Activated B cell treated with CpG ODN at 0.5 μM for 24 hours (primary cell): ENCODE results near the gene ITIH4. TPM values are rescaled to one million over a fixed set of nuclear protein-coding genes. Genes with fewer than 3 reads are reported as not detected.

Source experiments
- ATAC-seq: fragments of 200-7000 bp; cut with Tn5 transposase; one replicate; pipeline ENCODE4 v1.10.0; 2021; ENCODE audit warnings: low read depth, mild to moderate bottlenecking, moderate library complexity
- CTCF ChIA-PET: fragments of 350-600 bp; sonication (Branson Sonifier 250); formaldehyde crosslinking; loops from one replicate; lab custom pipeline; 2021; ENCODE audit warnings: antibody characterized with exemption; lab: Charles Lee
- POLR2A ChIA-PET: fragments of 350-600 bp; sonication (Branson Sonifier 250); formaldehyde crosslinking; loops from one replicate; lab custom pipeline; 2021; ENCODE audit warnings: antibody characterized with exemption; lab: Charles Lee
- DNase-seq: peaks from one replicate; pipeline ENCODE4 v3.0.0; 2022
- H3K27ac Mint-ChIP-seq: one replicate; pipeline ENCODE4 v1.8.0; 2020; ENCODE audit warnings: mixed read lengths
- H3K27me3 Mint-ChIP-seq: one replicate; pipeline ENCODE4 v1.8.0; 2021; ENCODE audit warnings: mixed read lengths
- H3K36me3 Mint-ChIP-seq: one replicate; pipeline ENCODE4 v1.8.0; 2021; ENCODE audit warnings: low read depth, mixed read lengths
- H3K4me1 Mint-ChIP-seq: one replicate; pipeline ENCODE4 v1.8.0; 2021; ENCODE audit warnings: mixed read lengths
- H3K4me3 Mint-ChIP-seq: one replicate; pipeline ENCODE4 v1.8.0; 2020; ENCODE audit warnings: mild to moderate bottlenecking, mixed read lengths
- H3K9me3 Mint-ChIP-seq: one replicate; pipeline ENCODE4 v1.8.0; 2020; ENCODE audit warnings: mixed read lengths
- intact Hi-C: fragments of 100-400 bp; cut with micrococcal nuclease; formaldehyde crosslinking; loops from one replicate; pipeline ENCODE4 v1.15.1; 2024
- total RNA-seq: library from RNA; stranded (reverse); gene quantifications from 2 replicates; pipeline ENCODE4 v1.2.3, GENCODE V29; 2022
- TF ChIP-seq, protein P1 (sequence below): fragments of 200-600 bp; IDR thresholded peaks from one replicate; pipeline ENCODE4 v1.8.0; 2022; ENCODE audit warnings: antibody characterized with exemption, mild to moderate bottlenecking

ITIH4 gene
- total RNA-seq, 1 donor from 2014 or later: 15.7 TPM

DNA sequence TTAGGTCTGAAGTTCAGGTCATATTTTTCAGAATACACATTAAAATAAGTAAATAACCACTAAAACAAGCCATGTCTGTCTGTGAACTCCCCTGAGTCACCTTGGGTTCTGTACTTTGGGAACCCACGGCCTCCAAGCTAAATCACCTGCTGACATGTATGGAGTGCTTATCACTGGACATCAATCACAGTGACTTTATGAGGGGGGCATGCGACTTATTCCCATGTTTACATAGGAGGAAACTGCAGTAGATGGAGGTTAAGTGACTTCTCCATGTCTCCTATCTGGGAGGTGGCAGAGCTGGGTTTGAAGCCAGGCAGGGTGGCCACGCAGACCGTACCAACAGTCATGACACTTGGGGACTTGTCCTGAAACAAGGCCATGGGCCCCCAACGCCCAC is 8.1 kb downstream of the ITIH4 start:
- POLR2A ChIA-PET: no interaction called here

DNA sequence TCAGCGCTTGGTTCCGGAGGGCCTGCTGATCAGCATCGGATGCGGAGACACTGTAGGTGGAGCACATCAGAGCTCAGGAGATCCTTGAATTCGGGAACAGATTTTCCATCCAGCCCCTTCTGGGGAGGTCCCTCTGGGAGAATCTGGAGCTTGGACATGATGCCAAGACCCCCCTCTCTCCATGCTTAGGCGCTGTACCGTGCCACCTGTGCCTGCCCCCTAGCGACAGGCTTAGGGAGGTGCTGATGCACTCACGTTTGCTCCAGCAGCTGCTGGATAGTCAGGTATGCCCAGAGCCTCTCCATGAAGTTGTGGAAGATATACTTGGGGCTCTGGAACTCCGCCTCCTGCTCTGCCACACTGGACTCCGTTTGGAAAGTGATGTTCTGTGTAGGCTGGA is 9.7 kb downstream of the ITIH4 start:
- TF ChIP-seq, protein P1, sequence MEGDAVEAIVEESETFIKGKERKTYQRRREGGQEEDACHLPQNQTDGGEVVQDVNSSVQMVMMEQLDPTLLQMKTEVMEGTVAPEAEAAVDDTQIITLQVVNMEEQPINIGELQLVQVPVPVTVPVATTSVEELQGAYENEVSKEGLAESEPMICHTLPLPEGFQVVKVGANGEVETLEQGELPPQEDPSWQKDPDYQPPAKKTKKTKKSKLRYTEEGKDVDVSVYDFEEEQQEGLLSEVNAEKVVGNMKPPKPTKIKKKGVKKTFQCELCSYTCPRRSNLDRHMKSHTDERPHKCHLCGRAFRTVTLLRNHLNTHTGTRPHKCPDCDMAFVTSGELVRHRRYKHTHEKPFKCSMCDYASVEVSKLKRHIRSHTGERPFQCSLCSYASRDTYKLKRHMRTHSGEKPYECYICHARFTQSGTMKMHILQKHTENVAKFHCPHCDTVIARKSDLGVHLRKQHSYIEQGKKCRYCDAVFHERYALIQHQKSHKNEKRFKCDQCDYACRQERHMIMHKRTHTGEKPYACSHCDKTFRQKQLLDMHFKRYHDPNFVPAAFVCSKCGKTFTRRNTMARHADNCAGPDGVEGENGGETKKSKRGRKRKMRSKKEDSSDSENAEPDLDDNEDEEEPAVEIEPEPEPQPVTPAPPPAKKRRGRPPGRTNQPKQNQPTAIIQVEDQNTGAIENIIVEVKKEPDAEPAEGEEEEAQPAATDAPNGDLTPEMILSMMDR: no peak
- Mint-ChIP-seq H3K9me3 (no peaks in the 10 kb centered on the region), H3K4me3 (no peak overlapping the region), H3K4me1 (no peaks in the 10 kb centered on the region), H3K27me3 (no peaks in the 10 kb centered on the region), H3K27ac (no peak overlapping the region), H3K36me3 (no peaks in the 10 kb centered on the region)
- ChIA-PET CTCF (interaction anchor here (1.2 to 1.3 kb wide), 2 partner anchors 79 to 110 kb away, joined by 4 to 6 read pairs; no protein-coding TSS in a partner anchor), POLR2A (interaction anchor here (0.6 kb wide), 1 partner anchor 114 kb away, joined by 4 read pairs; no protein-coding TSS in a partner anchor)
- ATAC-seq (no peak), DNase-seq (no peak)
- intact Hi-C loops: loop anchor here (1.0 kb wide), 1 partner anchor 78 kb away; no protein-coding TSS in a partner anchor

More for the DNA sequence above, 8.1 kb downstream of the ITIH4 start:
- ATAC-seq (no peak), DNase-seq (no peak)
- Mint-ChIP-seq H3K27me3 (no peaks in the 10 kb centered on the region), H3K4me3 (no peak overlapping the region), H3K27ac (no peak overlapping the region), H3K36me3 (no peaks in the 10 kb centered on the region), H3K9me3 (no peaks in the 10 kb centered on the region), H3K4me1 (no peaks in the 10 kb centered on the region)
- TF ChIP-seq, protein P1: no peak
- intact Hi-C loops: no loop called here
- CTCF ChIA-PET: no interaction called here

DNA sequence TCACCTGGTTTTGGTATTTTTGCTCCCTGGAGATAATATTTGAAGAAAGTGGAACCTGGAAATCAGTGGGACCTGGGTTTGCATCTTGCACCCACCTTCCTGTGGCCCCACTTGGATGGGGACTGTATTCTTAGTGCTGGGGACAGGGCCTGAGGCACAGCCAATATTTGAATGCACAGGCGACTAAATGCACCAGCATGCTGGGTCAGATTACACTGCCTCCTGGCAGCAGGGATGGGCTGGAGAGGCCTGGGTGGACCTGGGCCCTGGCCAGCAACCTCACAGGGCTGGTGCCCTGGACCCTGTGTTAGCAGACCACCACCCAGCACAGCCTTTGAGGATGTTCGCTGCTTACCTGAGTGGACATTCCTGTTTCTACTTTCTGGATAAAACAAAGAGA is 10.5 kb downstream of the ITIH4 start:
- ATAC-seq: no peak
- H3K27ac Mint-ChIP-seq: no peak overlapping the region
- H3K4me1 Mint-ChIP-seq: no peaks in the 10 kb centered on the region
- no peaks in the 10 kb centered on the region for H3K27me3 Mint-ChIP-seq
- ChIA-PET POLR2A (no interaction called here), CTCF (no interaction called here)
- no peaks in the 10 kb centered on the region for H3K9me3 Mint-ChIP-seq
- H3K36me3 Mint-ChIP-seq: no peaks in the 10 kb centered on the region
- no peak for DNase-seq
- TF ChIP-seq, protein P1: no peak
- intact Hi-C loops: loop anchor here (5.0 kb wide), 1 partner anchor 48 kb away; the partner anchor contains the start of gene NEK4
- H3K4me3 Mint-ChIP-seq: no peak overlapping the region

DNA sequence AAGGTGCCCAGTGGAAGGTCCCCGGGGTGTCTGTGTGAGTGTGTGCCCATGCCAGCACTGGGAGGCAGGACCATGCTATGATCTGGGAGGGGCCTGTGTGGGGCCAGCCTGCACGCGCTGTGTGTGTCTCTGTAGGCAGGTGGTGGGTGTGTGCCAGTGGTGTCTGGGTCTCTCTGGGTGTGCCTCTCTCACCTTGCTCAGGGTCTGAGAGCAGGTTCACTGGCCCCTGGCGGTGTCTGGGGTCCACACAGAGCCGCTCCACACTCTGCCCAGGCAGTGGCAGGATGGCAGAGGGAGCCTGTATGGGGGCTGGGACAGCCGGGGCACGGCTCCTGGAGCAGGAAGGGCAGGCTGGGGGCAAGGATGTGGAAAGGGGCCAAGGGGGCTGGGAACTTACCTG is 12.6 kb downstream of the ITIH4 start:
- TF ChIP-seq, protein P1: no peak
- DNase-seq (no peak), ATAC-seq (no peak)
- no peaks in the 10 kb centered on the region for H3K36me3 Mint-ChIP-seq
- ChIA-PET POLR2A (no interaction called here), CTCF (no interaction called here)
- no peaks in the 10 kb centered on the region for H3K9me3 Mint-ChIP-seq
- H3K4me3 Mint-ChIP-seq: no peak overlapping the region
- intact Hi-C loops: loop anchor here (5.0 kb wide), 1 partner anchor 46 kb away; the partner anchor contains the start of gene NEK4
- H3K27ac Mint-ChIP-seq: no peak overlapping the region
- H3K4me1 Mint-ChIP-seq: no peaks in the 10 kb centered on the region
- H3K27me3 Mint-ChIP-seq: no peaks in the 10 kb centered on the region

DNA sequence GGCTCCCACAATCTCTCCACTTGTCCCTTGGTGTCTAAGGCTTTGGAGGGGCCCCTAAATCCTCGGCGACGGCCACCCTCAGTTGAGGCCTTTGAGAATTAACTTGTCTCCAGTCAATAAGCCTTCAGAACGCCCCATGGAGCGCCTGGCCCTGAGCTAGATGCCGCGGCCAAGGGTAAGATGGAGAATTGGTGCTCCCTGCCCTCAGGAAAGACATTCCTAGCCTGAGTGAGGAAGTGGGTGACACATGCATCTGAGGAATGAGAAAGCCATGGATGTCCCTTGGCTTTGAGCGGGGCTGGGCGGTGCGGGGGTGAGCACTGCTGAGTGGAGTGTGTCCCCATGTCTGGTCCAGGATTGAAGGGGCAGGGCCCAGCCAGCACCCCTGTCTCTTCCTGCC is 13.3 kb downstream of the ITIH4 start:
- ATAC-seq (no peak), DNase-seq (no peak)
- Mint-ChIP-seq H3K36me3 (no peaks in the 10 kb centered on the region), H3K4me1 (no peaks in the 10 kb centered on the region), H3K9me3 (no peaks in the 10 kb centered on the region), H3K4me3 (no peak overlapping the region), H3K27me3 (no peaks in the 10 kb centered on the region), H3K27ac (no peak overlapping the region)
- TF ChIP-seq, protein P1: no peak
- intact Hi-C loops: loop anchor here (5.0 kb wide), 1 partner anchor 45 kb away; the partner anchor contains the start of gene NEK4
- CTCF ChIA-PET: no interaction called here
- POLR2A ChIA-PET: no interaction called here
